Measurements from ENCODE around the gene TNS1. TPM values are rescaled to one million over a fixed set of nuclear protein-coding genes. Genes with fewer than 3 reads are reported as not detected.

The TNS1 gene
- total and polyA plus RNA-seq, 2 donors (not counting 1 experiment from before 2014, with no cell fraction given), result 0.10 to 0.86 TPM

GRCh38 chr2:217913436-217913835 lies 89.4 kb downstream of the TNS1 start:
- intact Hi-C loops (cut with micrococcal nuclease), result no loop called here
- POLR2A ChIA-PET, result no interaction called here
- no peaks in the 10 kb centered on the region for H4K20me1 ChIP-seq (ENCODE audit: control insufficient read depth, insufficient read depth, low read length, poor library complexity, severe bottlenecking)
- Mint-ChIP-seq H3K4me3 (no peak overlapping the region), H3K27ac (no peak overlapping the region), H3K4me1 (no peaks in the 10 kb centered on the region), H3K9me3 (ENCODE audit: insufficient read depth) (no peaks in the 10 kb centered on the region), H3K27me3 (peaks cover 40% of the 10 kb centered on the region)
- no peak overlapping the region for H3K4me3 ChIP-seq (ENCODE audit: control extremely low read depth in 1 of 5, extremely low read depth in 1 of 5, insufficient read depth in 1 of 5, low read depth in 2 of 5, low read length in 4 of 5)
- 87% methylated on average over 3 of the region's 3 CpGs for WGBS (ENCODE audit: insufficient coverage)
- TF ChIP-seq EZH2 (IDR thresholded peaks at IDR 0.05; ENCODE audit: borderline replicate concordance, insufficient read depth, low read depth, low read length, poor library complexity, severe bottlenecking), result no peak
- TF ChIP-seq, protein P1, sequence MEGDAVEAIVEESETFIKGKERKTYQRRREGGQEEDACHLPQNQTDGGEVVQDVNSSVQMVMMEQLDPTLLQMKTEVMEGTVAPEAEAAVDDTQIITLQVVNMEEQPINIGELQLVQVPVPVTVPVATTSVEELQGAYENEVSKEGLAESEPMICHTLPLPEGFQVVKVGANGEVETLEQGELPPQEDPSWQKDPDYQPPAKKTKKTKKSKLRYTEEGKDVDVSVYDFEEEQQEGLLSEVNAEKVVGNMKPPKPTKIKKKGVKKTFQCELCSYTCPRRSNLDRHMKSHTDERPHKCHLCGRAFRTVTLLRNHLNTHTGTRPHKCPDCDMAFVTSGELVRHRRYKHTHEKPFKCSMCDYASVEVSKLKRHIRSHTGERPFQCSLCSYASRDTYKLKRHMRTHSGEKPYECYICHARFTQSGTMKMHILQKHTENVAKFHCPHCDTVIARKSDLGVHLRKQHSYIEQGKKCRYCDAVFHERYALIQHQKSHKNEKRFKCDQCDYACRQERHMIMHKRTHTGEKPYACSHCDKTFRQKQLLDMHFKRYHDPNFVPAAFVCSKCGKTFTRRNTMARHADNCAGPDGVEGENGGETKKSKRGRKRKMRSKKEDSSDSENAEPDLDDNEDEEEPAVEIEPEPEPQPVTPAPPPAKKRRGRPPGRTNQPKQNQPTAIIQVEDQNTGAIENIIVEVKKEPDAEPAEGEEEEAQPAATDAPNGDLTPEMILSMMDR (IDR thresholded peaks at IDR 0.05), result no peak
- H3K4me2 ChIP-seq (replicated peaks; ENCODE audit: low read depth, low read length, poor library complexity, severe bottlenecking), result no peak overlapping the region
- no peak overlapping the region for H3K27ac ChIP-seq (ENCODE audit: low read length in 2 of 2)
- no peaks in the 10 kb centered on the region for H3K9me3 ChIP-seq (ENCODE audit: control extremely low read depth in 1 of 3, control insufficient read depth in 2 of 3, insufficient read depth in 1 of 3, low read length in 2 of 3)
- H3K36me3 ChIP-seq (replicated peaks in 1 of 2; ENCODE audit: control extremely low read depth in 1 of 2, control insufficient read depth in 1 of 2, extremely low read depth in 1 of 2, insufficient read depth in 2 of 2, low read length in 1 of 2), result no peaks in the 10 kb centered on the region
- H3K4me1 ChIP-seq (ENCODE audit: control insufficient read depth in 2 of 2, insufficient read depth in 2 of 2, low read length in 2 of 2), result no peaks in the 10 kb centered on the region
- no peaks in the 10 kb centered on the region for H3K79me2 ChIP-seq (ENCODE audit: control insufficient read depth, insufficient read depth, low read length)
- H3K27me3 ChIP-seq (replicated peaks in 1 of 4; ENCODE audit: control extremely low read depth in 1 of 4, control insufficient read depth in 3 of 4, insufficient read depth in 4 of 4, low read length in 3 of 4), result no peaks in the 10 kb centered on the region
- H2AFZ ChIP-seq (ENCODE audit: insufficient read depth, low read depth, low read length, poor library complexity, severe bottlenecking), result no peak overlapping the region
- H3K9ac ChIP-seq (ENCODE audit: low read length), result no peak overlapping the region
- no peak for ATAC-seq (ENCODE audit: low read depth)
- no peak for DNase-seq
- CTCF ChIA-PET, result no interaction called here

- ChIA-PET CTCF (no interaction called here), POLR2A (no interaction called here)
- peaks cover 47% of the 10 kb centered on the region for H3K27me3 Mint-ChIP-seq
- Histone ChIP-seq H4K20me1 (ENCODE audit: control insufficient read depth, insufficient read depth, low read length, poor library complexity, severe bottlenecking) (no peaks in the 10 kb centered on the region), H3K79me2 (ENCODE audit: control insufficient read depth, insufficient read depth, low read length) (no peaks in the 10 kb centered on the region), H3K9me3 (ENCODE audit: control extremely low read depth in 1 of 3, control insufficient read depth in 2 of 3, insufficient read depth in 1 of 3, low read length in 2 of 3) (no peaks in the 10 kb centered on the region), H3K4me2 (replicated peaks; ENCODE audit: low read depth, low read length, poor library complexity, severe bottlenecking) (no peak overlapping the region), H2AFZ (ENCODE audit: insufficient read depth, low read depth, low read length, poor library complexity, severe bottlenecking) (no peak overlapping the region), H3K36me3 (replicated peaks in 1 of 2; ENCODE audit: control extremely low read depth in 1 of 2, control insufficient read depth in 1 of 2, extremely low read depth in 1 of 2, insufficient read depth in 2 of 2, low read length in 1 of 2) (no peaks in the 10 kb centered on the region), H3K27ac (ENCODE audit: low read length in 2 of 2) (no peak overlapping the region), H3K27me3 (replicated peaks in 1 of 4; ENCODE audit: control extremely low read depth in 1 of 4, control insufficient read depth in 3 of 4, insufficient read depth in 4 of 4, low read length in 3 of 4) (no peaks in the 10 kb centered on the region), H3K4me1 (ENCODE audit: control insufficient read depth in 2 of 2, insufficient read depth in 2 of 2, low read length in 2 of 2) (no peaks in the 10 kb centered on the region), H3K4me3 (ENCODE audit: control extremely low read depth in 1 of 5, extremely low read depth in 1 of 5, insufficient read depth in 1 of 5, low read depth in 2 of 5, low read length in 4 of 5) (no peak overlapping the region), H3K9ac (ENCODE audit: low read length) (no peak overlapping the region)
- H3K4me3 Mint-ChIP-seq, result no peak overlapping the region
- TF ChIP-seq, protein P1 (IDR thresholded peaks at IDR 0.05), result no peak
- TF ChIP-seq EZH2 (IDR thresholded peaks at IDR 0.05; ENCODE audit: borderline replicate concordance, insufficient read depth, low read depth, low read length, poor library complexity, severe bottlenecking), result no peak
- intact Hi-C loops (cut with micrococcal nuclease), result no loop called here
- H3K27ac Mint-ChIP-seq, result no peak overlapping the region
- H3K4me1 Mint-ChIP-seq, result no peaks in the 10 kb centered on the region
- no peaks in the 10 kb centered on the region for H3K9me3 Mint-ChIP-seq (ENCODE audit: insufficient read depth)
- 68% methylated on average over 19 of the region's 25 CpGs for WGBS (ENCODE audit: insufficient coverage)
- ATAC-seq (ENCODE audit: low read depth), result no peak
- DNase-seq, result no peak
These were observed 90.4 kb downstream of the TNS1 start for GRCh38 chr2:217912098-217913024.

Data from B cell (primary cell).